Immature natural killer cell (primary cell): ENCODE measurements around the gene SHISA9. TPM values are rescaled to one million over a fixed set of nuclear protein-coding genes. Genes with fewer than 3 reads are reported as not detected.
"Not testable (repeated sequence)": the region's sequence is repeated elsewhere in the genome, so short reads cannot be mapped to it uniquely, and the experiment has no call there.

Source experiments
- DNase-seq, 3 donors: peaks; one replicate each; pipeline ENCODE4 v3.0.0; 2022; ENCODE audit warnings: mixed read lengths in 1 of 3
- H3K27ac Mint-ChIP-seq, 6 donors: one replicate each; pipeline ENCODE4 v1.8.0; 2020; ENCODE audit warnings: mixed read lengths in 6 of 6, mild to moderate bottlenecking in 5 of 6, inconsistent platforms in 4 of 6, moderate library complexity in 3 of 6
- H3K27me3 Mint-ChIP-seq, 3 donors: one replicate each; pipeline ENCODE4 v1.8.0; 2020 to 2021; ENCODE audit warnings: low read depth in 3 of 3, mild to moderate bottlenecking in 3 of 3, mixed read lengths in 3 of 3, moderate library complexity in 3 of 3, inconsistent platforms in 1 of 3
- H3K36me3 Mint-ChIP-seq, 3 donors: one replicate each; pipeline ENCODE4 v1.8.0; 2020; ENCODE audit warnings: mixed read lengths in 3 of 3, inconsistent platforms in 2 of 3, mild to moderate bottlenecking in 2 of 3
- H3K4me1 Mint-ChIP-seq, 2 donors: one replicate each; pipeline ENCODE4 v1.8.0; 2020; ENCODE audit warnings: inconsistent platforms in 2 of 2, mild to moderate bottlenecking in 2 of 2, mixed read lengths in 2 of 2, moderate library complexity in 1 of 2
- H3K4me3 Mint-ChIP-seq, 5 donors: one replicate each; pipeline ENCODE4 v1.8.0; 2020; ENCODE audit warnings: mild to moderate bottlenecking in 5 of 5, mixed read lengths in 5 of 5, inconsistent platforms in 3 of 5, moderate library complexity in 3 of 5
- H3K9me3 Mint-ChIP-seq, 6 donors: one replicate each; pipeline ENCODE4 v1.8.0; 2020; ENCODE audit warnings: mild to moderate bottlenecking in 6 of 6, mixed read lengths in 6 of 6, inconsistent platforms in 4 of 6, moderate library complexity in 3 of 6
- polyA plus RNA-seq, 3 donors: library from polyadenylated mRNA; unstranded; fragments of 300-500 nt; fragmentation: Illumina TruSeq; gene quantifications; one replicate each; pipeline ENCODE4 v1.2.3, GENCODE V29; 2021

SHISA9 gene
- polyA plus RNA-seq: not detected

GRCh38 chr16:12901597-12902461 lies at the start of gene SHISA9:
Gene SHISA9 (plus strand): TSS chr16:12901598.
- no peak for DNase-seq
- Mint-ChIP-seq H3K27ac (no peak within 1 kb of the TSS), H3K27me3 (peaks cover 2 to 20% (median 5%) of the 10 kb centered on the region in 3 donors), H3K4me3 (peak within 1 kb of the TSS in 1 of 5 donors; percentile 35), H3K4me1 (no peaks in the 10 kb centered on the region), H3K9me3 (no peaks in the 10 kb centered on the region), H3K36me3 (no peaks in the 10 kb centered on the region)

DNA sequence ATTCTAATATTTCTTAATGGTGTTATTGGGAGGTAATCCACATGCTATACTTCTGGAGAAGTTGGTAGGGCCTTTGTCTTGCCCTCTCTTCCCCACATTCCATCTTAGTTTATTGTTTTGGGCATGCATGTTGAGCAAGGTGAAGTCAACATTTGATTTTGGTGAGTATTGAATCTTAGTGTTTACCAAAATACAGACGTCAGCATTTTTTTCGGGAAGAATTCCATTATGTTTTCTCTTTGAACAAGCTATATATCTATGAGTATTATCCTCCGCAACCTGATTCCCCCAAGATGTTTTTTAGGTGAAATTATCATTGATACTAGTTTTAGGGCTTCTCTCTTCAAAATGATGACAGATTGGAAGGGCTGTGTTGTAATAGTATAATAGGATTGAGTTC lies 47.4 kb upstream of the SHISA9 start:
- Mint-ChIP-seq H3K27me3 (peaks cover 0 to 4% (median 4%) of the 10 kb centered on the region in 3 donors), H3K27ac (no peak overlapping the region), H3K4me3 (no peak overlapping the region), H3K9me3 (no peaks in the 10 kb centered on the region), H3K36me3 (no peaks in the 10 kb centered on the region), H3K4me1 (no peaks in the 10 kb centered on the region)
- no peak for DNase-seq

DNA sequence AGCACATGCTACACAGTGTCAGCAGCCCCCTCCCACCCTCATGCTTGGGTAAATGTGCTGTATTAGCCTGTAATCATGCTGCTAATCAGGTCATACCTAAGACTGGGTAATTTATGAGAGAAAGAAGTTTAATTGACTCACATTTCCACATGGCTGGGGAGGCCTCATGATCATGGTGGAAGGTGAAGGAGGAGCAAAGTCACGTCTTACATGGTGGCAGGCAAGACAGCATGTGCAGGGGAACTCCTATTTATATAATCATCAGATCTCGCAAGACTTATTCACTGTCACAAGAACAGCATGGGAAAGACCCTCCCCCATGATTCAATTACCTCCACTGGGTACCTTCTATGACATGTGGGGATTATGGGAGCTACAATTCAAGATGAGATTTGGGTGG lies 44.0 kb upstream of the SHISA9 start:
- not testable (repeated sequence) for DNase-seq, H3K27me3 Mint-ChIP-seq, H3K4me3 Mint-ChIP-seq, H3K4me1 Mint-ChIP-seq, H3K9me3 Mint-ChIP-seq, H3K36me3 Mint-ChIP-seq, H3K27ac Mint-ChIP-seq

DNA sequence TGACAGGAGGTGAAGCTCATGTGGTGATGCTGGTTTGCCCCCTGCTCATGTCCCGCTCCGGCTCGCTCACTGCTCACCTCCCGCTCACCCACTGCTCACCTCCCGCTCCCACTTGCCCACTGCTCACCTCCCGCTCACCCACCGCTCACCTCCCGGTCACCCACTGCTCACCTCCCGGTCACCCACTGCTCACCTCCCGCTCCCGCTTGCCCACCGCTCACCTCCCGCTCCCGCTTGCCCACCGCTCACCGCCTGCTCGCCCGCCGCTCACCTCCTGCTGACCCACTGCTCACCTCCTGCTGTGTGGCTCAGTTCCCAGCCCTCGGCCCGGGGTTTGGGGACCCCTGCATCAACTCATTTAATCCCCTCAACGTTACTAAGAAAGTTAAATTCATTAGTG lies 39.1 kb upstream of the SHISA9 start:
- no peaks in the 10 kb centered on the region for H3K36me3 Mint-ChIP-seq
- H3K27ac Mint-ChIP-seq: no peak overlapping the region
- no peaks in the 10 kb centered on the region for H3K9me3 Mint-ChIP-seq
- no peak for DNase-seq
- H3K4me3 Mint-ChIP-seq: no peak overlapping the region
- no peaks in the 10 kb centered on the region for H3K4me1 Mint-ChIP-seq
- H3K27me3 Mint-ChIP-seq: peaks cover 0 to 4% (median 2%) of the 10 kb centered on the region in 3 donors

DNA sequence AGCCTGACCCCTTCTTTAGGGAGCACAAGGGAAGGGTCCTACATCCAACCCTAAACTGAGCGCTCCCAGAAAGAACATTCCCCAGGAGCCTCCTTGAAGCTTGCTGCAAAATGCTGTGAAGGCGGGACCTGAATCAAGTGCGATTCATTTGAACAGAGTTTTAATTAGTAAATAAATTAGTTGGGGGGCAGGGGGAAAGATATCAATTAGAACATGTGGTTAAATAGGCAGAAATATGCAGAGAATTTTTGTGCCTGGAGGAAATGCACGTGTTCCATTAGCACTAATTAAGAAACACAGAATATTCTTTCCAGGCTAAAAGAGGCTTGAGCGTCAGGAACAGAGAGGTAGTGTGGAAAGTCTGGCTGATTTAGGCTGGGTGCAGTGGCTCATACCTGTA lies 38.5 kb upstream of the SHISA9 start:
- Mint-ChIP-seq H3K27ac (no peak overlapping the region), H3K27me3 (peaks cover 0 to 6% (median 2%) of the 10 kb centered on the region in 3 donors), H3K36me3 (no peaks in the 10 kb centered on the region), H3K4me1 (no peaks in the 10 kb centered on the region), H3K4me3 (no peak overlapping the region), H3K9me3 (no peaks in the 10 kb centered on the region)
- DNase-seq: no peak

DNA sequence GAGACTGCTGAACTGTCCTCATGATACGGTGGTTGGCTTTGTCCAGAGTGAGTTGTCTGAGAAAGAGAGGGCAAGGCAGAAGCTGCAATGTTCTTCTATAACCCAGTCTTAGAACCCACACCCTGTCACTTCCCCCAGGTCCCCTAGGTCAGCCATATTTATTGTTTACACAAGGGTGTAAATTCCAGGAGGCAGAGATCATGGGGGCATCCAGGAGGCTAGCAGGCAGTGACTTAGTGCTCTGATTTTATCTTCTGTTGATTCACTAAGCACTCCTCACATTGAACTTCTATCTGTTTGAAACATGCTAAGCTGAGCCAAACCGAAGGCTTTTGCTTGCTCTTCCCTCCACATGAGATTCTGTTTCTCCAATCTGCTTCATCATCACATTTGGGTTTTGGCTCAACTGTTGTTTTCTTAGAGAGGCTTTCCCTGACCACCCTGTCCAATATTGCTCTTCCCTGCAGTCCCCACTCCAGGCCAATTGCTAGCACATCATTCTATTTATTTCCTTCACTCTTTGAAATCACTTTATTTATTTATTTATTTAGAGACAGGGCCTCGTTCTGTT lies 34.3 kb upstream of the SHISA9 start:
- Mint-ChIP-seq H3K9me3 (no peaks in the 10 kb centered on the region), H3K36me3 (no peaks in the 10 kb centered on the region), H3K27me3 (peaks cover 2 to 6% (median 2%) of the 10 kb centered on the region in 3 donors), H3K4me1 (no peaks in the 10 kb centered on the region), H3K27ac (no peak overlapping the region), H3K4me3 (no peak overlapping the region)
- DNase-seq: no peak

DNA sequence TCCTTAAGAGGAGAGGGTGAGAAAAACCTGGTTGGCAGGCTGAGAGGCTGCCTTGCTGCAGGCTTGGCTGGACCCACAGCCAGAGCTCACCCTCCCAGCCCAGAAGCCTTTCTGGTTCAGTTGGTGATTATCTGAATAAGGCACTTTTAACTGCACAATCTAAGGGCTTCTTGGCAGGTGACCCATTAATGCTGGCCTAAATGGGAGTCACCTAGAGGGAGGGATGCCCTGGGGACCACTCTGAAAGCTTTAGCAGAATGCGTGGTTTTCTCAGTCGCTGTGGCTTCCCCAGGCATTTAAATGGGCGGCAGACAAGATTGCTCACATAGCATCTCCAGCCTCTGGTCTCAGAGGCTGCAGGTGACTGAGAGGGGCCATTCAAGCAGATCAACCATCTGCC lies 33.2 kb upstream of the SHISA9 start:
- Mint-ChIP-seq H3K27me3 (peaks cover 0 to 6% (median 2%) of the 10 kb centered on the region in 3 donors), H3K4me3 (no peak overlapping the region), H3K4me1 (no peaks in the 10 kb centered on the region), H3K36me3 (no peaks in the 10 kb centered on the region), H3K27ac (no peak overlapping the region), H3K9me3 (no peaks in the 10 kb centered on the region)
- no peak for DNase-seq

- no peaks in the 10 kb centered on the region for H3K4me1 Mint-ChIP-seq
- H3K4me3 Mint-ChIP-seq: no peak overlapping the region
- no peak overlapping the region for H3K27ac Mint-ChIP-seq
- H3K27me3 Mint-ChIP-seq: peaks cover 0 to 6% (median 2%) of the 10 kb centered on the region in 3 donors
- H3K9me3 Mint-ChIP-seq: no peaks in the 10 kb centered on the region
- DNase-seq: no peak
- no peaks in the 10 kb centered on the region for H3K36me3 Mint-ChIP-seq
Measured at GRCh38 chr16:12868788-12869187, 32.6 kb upstream of the SHISA9 start.

- H3K36me3 Mint-ChIP-seq: no peaks in the 10 kb centered on the region
- H3K27me3 Mint-ChIP-seq: peaks cover 0 to 6% (median 2%) of the 10 kb centered on the region in 3 donors
- no peaks in the 10 kb centered on the region for H3K9me3 Mint-ChIP-seq
- no peak overlapping the region for H3K4me3 Mint-ChIP-seq
- no peak overlapping the region for H3K27ac Mint-ChIP-seq
- no peak for DNase-seq
- H3K4me1 Mint-ChIP-seq: no peaks in the 10 kb centered on the region
Measured at GRCh38 chr16:12869698-12870427, 31.5 kb upstream of the SHISA9 start.

GRCh38 chr16:12871784-12872183 lies 29.6 kb upstream of the SHISA9 start:
- Mint-ChIP-seq H3K27me3 (peaks cover 0 to 5% (median 2%) of the 10 kb centered on the region in 3 donors), H3K9me3 (no peaks in the 10 kb centered on the region), H3K4me3 (no peak overlapping the region), H3K4me1 (no peaks in the 10 kb centered on the region), H3K36me3 (no peaks in the 10 kb centered on the region), H3K27ac (no peak overlapping the region)
- no peak for DNase-seq

GRCh38 chr16:12874186-12874585 lies 27.2 kb upstream of the SHISA9 start:
- Mint-ChIP-seq H3K4me3 (no peak overlapping the region), H3K36me3 (no peaks in the 10 kb centered on the region), H3K27me3 (peaks cover 0 to 7% (median 2%) of the 10 kb centered on the region in 3 donors), H3K9me3 (no peaks in the 10 kb centered on the region), H3K27ac (no peak overlapping the region), H3K4me1 (no peaks in the 10 kb centered on the region)
- DNase-seq: no peak

- Mint-ChIP-seq H3K36me3 (no peaks in the 10 kb centered on the region), H3K27me3 (peaks cover 3 to 8% (median 7%) of the 10 kb centered on the region in 3 donors), H3K27ac (no peak overlapping the region), H3K9me3 (no peaks in the 10 kb centered on the region), H3K4me1 (no peaks in the 10 kb centered on the region), H3K4me3 (no peak overlapping the region)
- DNase-seq: no peak
Measured at GRCh38 chr16:12876778-12877177, 24.6 kb upstream of the SHISA9 start.

DNA sequence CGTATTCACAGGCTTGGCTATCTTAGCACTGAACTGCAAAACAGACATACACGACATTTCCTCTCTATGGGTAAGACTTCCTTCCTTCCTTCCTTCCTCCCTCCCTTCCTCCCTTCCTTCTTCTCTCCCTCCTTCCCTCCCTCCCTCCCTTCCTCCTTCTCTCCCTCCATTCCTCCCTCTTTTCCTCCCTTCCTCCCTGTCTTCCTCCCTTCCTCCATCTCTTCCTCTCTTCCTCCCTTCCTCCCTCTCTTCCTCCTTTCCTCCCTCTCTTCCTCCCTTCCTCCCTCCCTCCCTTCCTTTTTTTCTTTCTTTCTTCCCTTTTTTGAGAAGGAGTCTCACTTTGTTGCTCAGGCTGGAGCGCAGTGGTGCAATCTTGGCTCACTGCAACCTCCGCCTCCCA lies 22.4 kb upstream of the SHISA9 start:
- Mint-ChIP-seq H3K4me3 (no peak overlapping the region), H3K4me1 (no peaks in the 10 kb centered on the region), H3K9me3 (no peaks in the 10 kb centered on the region), H3K36me3 (no peaks in the 10 kb centered on the region), H3K27ac (no peak overlapping the region), H3K27me3 (peaks cover 3 to 8% (median 5%) of the 10 kb centered on the region in 3 donors)
- no peak for DNase-seq

GRCh38 chr16:12879812-12880211 lies 21.6 kb upstream of the SHISA9 start:
- DNase-seq: no peak
- Mint-ChIP-seq H3K36me3 (no peaks in the 10 kb centered on the region), H3K27ac (no peak overlapping the region), H3K4me3 (no peak overlapping the region), H3K4me1 (no peaks in the 10 kb centered on the region), H3K27me3 (peaks cover 4 to 8% (median 5%) of the 10 kb centered on the region in 3 donors), H3K9me3 (no peaks in the 10 kb centered on the region)
